Measurements from ENCODE around the gene CSGALNACT2.
"Not testable (repeated sequence)": the region's sequence is repeated elsewhere in the genome, so short reads cannot be mapped to it uniquely, and the experiment has no call there.

Gene CSGALNACT2, protein sequence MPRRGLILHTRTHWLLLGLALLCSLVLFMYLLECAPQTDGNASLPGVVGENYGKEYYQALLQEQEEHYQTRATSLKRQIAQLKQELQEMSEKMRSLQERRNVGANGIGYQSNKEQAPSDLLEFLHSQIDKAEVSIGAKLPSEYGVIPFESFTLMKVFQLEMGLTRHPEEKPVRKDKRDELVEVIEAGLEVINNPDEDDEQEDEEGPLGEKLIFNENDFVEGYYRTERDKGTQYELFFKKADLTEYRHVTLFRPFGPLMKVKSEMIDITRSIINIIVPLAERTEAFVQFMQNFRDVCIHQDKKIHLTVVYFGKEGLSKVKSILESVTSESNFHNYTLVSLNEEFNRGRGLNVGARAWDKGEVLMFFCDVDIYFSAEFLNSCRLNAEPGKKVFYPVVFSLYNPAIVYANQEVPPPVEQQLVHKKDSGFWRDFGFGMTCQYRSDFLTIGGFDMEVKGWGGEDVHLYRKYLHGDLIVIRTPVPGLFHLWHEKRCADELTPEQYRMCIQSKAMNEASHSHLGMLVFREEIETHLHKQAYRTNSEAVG

GRCh38 chr10:43138021-43138756 lies at the start of gene CSGALNACT2:
Gene CSGALNACT2, plus strand, starts transcription at chr10:43138445. Its CDS starts 16,705 bp downstream, at chr10:43155150.
- no peak for FAIRE-seq

DNA sequence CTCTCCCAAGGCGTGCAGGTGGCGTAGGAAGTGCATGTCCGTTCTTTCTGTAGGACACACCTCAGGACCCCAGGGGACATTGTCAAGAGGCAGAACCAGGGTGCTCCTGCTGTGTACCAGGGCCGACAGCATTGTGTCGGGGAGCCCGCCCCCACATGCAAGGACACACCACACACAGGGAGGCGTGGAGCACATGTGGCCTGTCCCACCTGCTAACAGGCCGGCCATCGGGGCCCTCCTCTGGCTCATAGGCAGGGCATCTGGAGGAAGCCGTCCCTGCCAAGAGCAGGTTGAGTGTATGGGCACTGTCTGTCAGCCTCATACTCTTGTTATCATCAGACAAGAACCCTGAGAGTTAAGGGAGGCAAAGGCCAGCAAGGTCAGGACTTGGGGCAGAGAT lies 48.7 kb upstream of the CSGALNACT2 start:
- FAIRE-seq, result no peak

GRCh38 chr10:43090188-43090587 lies 48.1 kb upstream of the CSGALNACT2 start:
- no peak for FAIRE-seq

DNA sequence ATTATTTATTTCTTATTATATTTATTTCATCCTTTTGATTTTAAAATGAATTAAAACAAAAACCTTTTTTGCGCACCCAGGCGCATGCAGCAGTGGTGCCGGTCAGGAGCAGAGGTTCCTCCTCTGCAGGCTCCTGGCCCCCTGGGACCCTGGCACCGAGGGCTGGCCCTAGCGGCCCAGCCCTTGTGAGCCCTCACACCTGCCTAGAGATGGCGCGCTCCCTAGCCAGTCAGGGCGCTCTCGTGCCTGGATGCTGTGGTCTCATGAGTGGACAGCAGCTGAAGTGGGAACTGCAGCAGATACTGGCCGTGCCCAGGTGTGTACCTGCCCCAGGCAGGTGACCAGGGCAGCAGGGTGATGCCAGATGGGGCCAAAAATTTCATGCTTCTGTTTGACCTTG lies 47.6 kb upstream of the CSGALNACT2 start:
- no peak for FAIRE-seq

DNA sequence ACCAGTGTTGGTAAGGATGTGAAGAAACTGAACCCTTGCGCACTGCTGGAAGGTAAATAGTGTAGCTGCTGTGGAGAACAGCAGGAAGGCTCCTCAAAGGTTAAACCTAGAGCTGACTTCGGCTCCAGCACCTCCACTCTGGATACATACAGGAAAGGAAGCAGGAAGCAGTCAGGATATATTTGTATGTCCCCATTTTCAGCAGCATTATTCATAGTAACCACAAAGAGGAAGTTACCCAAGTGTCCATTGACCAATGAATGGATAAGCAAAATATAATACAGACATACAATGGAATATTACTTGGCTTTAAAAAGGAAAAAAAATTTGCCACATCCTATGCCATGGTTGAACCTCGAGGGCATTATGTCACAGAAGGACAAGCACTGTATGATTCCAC lies 46.4 kb upstream of the CSGALNACT2 start:
- FAIRE-seq, result no peak

DNA sequence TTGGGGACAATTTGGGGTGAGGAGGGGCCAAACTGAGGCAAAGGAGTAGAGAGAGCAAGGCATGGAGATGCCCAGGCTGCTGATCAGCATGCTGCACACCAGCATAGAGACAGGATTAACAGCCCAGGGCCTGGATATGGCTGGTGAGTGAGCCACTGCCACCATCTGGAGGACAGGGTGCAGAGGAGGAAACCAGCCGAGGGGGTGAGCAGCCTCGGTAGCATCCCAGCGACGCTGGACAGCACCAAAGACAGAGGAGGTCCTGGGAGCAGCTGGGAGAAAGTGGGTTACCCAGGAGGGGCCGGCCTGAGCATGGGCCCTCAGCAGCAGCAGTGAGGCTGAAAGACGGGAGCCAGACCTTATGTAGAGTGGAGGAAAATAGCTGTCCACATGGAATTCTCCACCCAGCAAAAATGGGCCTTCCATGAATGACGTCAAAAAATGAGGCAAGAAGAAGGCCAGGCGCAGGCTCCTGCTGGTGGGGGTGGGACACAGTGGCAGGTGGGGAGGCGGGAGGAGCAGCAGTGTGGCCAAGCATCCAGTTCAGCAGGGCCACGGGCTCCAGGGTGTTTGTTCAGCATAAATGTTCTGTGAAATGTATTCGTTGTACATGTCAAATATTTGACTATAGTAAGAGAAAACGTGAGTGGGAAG lies 44.7 kb upstream of the CSGALNACT2 start:
- FAIRE-seq, result no peak

DNA sequence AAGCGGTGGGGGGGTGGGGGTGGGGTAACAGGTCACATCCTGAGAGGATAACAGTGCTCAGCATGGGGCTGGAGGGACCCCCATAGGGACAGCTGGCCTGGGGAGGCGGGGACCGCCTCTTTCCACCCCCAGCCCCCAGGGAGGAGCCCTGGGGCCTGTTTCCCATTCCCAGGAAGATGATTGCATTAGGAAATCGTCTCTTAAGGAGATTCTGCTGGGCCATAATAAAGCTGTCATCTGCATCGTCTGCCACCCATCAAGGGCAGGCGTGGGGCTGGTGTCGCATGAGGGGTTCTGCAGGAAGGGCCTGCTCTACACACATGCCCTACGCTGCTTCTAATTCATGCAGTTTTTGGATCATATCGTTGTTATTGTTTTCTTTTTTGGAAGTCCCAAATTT lies 44.2 kb upstream of the CSGALNACT2 start:
- no peak for FAIRE-seq

- not testable (repeated sequence) for FAIRE-seq
Observed at GRCh38 chr10:43099339-43099738, 38.9 kb upstream of the CSGALNACT2 start.

- FAIRE-seq, result no peak
Observed at GRCh38 chr10:43099928-43100327, 38.3 kb upstream of the CSGALNACT2 start.

GRCh38 chr10:43100366-43100765 lies 37.9 kb upstream of the CSGALNACT2 start:
- no peak for FAIRE-seq

- FAIRE-seq, result no peak
Observed at GRCh38 chr10:43102063-43102828, 36.0 kb upstream of the CSGALNACT2 start.

- FAIRE-seq, result no peak
Observed at GRCh38 chr10:43105102-43105955, 32.9 kb upstream of the CSGALNACT2 start.

GRCh38 chr10:43105956-43106229 lies 32.4 kb upstream of the CSGALNACT2 start:
- no peak for FAIRE-seq

GRCh38 chr10:43106256-43107091 lies 31.8 kb upstream of the CSGALNACT2 start:
- no peak for FAIRE-seq

GRCh38 chr10:43108951-43109350 lies 29.3 kb upstream of the CSGALNACT2 start:
- no peak for FAIRE-seq

DNA sequence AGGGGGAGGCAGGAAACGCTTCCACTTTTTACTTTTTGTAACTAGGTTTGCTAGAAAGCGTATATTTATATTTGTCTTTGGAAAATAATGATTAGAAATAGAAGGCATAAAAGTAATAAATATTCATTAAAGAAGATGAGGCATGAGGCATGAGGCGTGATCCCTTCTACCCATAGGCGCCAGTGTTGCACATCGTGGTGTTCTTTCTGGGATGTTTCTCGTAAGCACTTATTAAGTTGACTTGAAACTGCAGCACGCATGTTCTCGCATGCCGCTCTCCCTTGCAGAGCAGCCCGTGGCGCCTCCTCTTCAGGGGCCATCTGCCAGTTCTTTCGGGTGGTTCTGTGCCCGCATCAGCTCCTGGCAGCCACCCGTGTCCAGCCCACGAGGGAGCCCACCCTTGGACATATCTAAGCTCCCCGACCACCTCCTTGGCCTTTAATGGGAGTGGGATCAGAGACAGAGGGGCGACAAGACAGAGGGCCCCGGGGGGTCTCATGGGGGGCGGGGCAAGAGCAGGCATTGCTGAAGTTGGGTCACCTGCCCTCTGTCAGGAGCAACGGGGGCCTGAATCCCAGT lies 28.5 kb upstream of the CSGALNACT2 start:
- no peak for FAIRE-seq

DNA sequence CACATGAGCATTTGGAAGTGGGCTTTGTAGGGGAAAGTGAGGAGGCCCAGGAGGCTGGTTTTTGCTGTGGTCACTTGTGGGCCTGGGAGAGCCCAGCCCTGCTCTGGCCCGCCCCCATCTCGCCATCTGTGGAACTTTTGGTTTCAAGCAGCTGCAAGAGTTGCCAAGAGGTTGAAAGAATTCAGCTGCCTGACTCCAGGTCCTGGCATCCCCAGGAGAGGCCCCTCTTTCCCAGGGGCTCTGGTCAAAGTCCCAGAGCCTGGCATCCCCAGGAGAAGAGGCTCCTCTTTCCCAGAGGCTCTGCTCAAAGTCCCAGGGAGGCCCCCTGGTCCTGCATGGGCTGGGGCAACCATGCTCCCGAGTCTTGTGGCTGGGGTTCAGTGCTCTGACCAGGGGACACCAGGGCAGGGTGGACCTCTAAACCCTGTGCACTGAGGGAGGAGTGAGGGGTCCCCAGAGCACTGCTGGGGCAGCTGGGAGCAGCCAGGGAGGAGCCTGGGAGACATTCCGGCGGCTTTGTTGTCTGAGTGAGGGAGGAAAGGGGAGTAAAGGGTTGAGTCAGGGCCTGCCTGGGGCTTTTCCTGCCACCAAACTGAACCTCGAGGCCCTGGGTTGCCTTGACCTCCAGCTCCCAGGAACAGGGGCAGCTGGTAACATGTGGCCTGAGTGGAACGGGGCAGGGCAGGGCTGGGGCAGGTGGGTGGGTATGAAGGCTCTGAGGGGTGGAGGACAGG lies 27.7 kb upstream of the CSGALNACT2 start:
- FAIRE-seq, result no peak

- no peak for FAIRE-seq
Observed at GRCh38 chr10:43111101-43111500, 27.1 kb upstream of the CSGALNACT2 start.

DNA sequence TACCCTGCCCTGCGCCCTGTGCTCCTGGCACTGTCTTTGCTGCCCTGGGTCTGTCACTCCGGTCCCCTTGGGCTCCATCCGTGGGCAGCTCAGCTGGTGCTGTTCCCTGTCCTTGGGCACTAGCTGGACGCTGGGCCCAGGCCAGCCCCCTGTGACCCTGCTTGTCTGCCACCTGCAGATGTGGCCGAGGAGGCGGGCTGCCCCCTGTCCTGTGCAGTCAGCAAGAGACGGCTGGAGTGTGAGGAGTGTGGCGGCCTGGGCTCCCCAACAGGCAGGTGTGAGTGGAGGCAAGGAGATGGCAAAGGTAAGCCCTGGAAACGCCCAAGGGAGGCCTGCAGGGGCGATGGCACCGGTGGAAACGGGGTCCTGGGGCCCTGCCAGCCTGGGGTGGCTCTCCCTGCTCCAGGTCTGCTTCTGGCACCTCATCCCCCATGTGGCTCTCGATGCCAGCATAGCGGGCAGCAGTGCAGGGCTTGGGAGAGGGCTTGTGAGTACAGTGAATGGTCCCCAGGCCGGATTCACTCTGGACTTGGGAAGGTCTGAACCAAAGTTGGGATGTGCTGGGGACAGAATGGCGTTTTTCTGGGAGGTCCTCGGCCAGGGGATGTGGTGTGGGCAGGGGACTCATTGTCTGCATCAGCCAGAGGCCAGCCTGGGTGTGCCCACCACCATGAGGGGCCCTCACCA lies 26.2 kb upstream of the CSGALNACT2 start:
- FAIRE-seq, result no peak
